Left forelimb (tissue), 1 donor: Measurements from ENCODE around the gene SUPT6H.

Experiments used
- DNase-seq: peaks from one replicate; pipeline ENCODE4 v3.0.0-alpha.2; 2018; ENCODE audit warnings: low spot score

Gene SUPT6H

GRCh38 chr17:28737770-28738679 is 76.0 kb downstream of the SUPT6H start:
- DNase-seq: no peak

GRCh38 chr17:28738680-28739384 is 76.8 kb downstream of the SUPT6H start:
- DNase-seq: no peak

- no peak for DNase-seq
Measured at GRCh38 chr17:28740406-28741357, 78.7 kb downstream of the SUPT6H start.

- no peak for DNase-seq
Measured at GRCh38 chr17:28741358-28742349, 79.6 kb downstream of the SUPT6H start.

- DNase-seq: peak; percentile 91
Measured at GRCh38 chr17:28743243-28744103, 81.5 kb downstream of the SUPT6H start, which contains the start of gene TRAF4. Gene TRAF4, plus strand, starts transcription at chr17:28744011. Its CDS starts 102 bp downstream, at chr17:28744113.

- DNase-seq: peak; percentile 84
Measured at GRCh38 chr17:28744104-28744971, 82.3 kb downstream of the SUPT6H start.

- DNase-seq: peak; percentile 80
Measured at GRCh38 chr17:28744972-28745785, 83.2 kb downstream of the SUPT6H start.

GRCh38 chr17:28745786-28746411 is 83.9 kb downstream of the SUPT6H start:
- no peak for DNase-seq

- no peak for DNase-seq
Measured at GRCh38 chr17:28746611-28747050, 84.6 kb downstream of the SUPT6H start.

- DNase-seq: no peak
Measured at GRCh38 chr17:28747051-28747691, 85.2 kb downstream of the SUPT6H start.

- no peak for DNase-seq
Measured at GRCh38 chr17:28747801-28748750, 86.1 kb downstream of the SUPT6H start.

- DNase-seq: no peak
Measured at GRCh38 chr17:28748852-28749515, 87.0 kb downstream of the SUPT6H start.

- no peak for DNase-seq
Measured at GRCh38 chr17:28749516-28750177, 87.6 kb downstream of the SUPT6H start.
